Mesendoderm (in vitro differentiated cells): ENCODE results near the gene TTYH2.

ENCODE experiments used
- DNase-seq: peaks from one replicate; pipeline ENCODE4 v3.0.0; 2013
- H2AK5ac ChIP-seq: 2 replicates; pipeline ENCODE4 v1.6.1; 2013; ENCODE audit warnings: low read length, inconsistent platforms
- H2BK120ac ChIP-seq: 2 replicates; pipeline ENCODE4 v1.6.1; 2013; ENCODE audit warnings: low read depth, mild to moderate bottlenecking, low read length, moderate library complexity, mixed read lengths
- H2BK15ac ChIP-seq: replicated peaks from 2 replicates; pipeline ENCODE4 v1.6.1; 2013; ENCODE audit warnings: low read depth, mild to moderate bottlenecking, moderate library complexity
- H2BK5ac ChIP-seq: 2 replicates; pipeline ENCODE4 v1.6.1; 2013; ENCODE audit warnings: low read length, inconsistent platforms
- H3K18ac ChIP-seq: 2 replicates; pipeline ENCODE4 v1.6.1; 2013; ENCODE audit warnings: mild to moderate bottlenecking, low read length, mixed read lengths
- H3K23ac ChIP-seq: one replicate; pipeline ENCODE4 v1.6.1; 2013; ENCODE audit warnings: low read length
- H3K27ac ChIP-seq: 2 replicates; pipeline ENCODE4 v1.5.1; 2013; ENCODE audit warnings: low read depth, mild to moderate bottlenecking, inconsistent platforms, low read length, moderate library complexity
- H3K27me3 ChIP-seq: 2 replicates; pipeline ENCODE4 v1.6.1; 2013; ENCODE audit warnings: low read length, control low read depth, mild to moderate bottlenecking, inconsistent platforms; ENCODE audit not compliant: insufficient read depth, poor library complexity
- H3K36me3 ChIP-seq: 2 replicates; pipeline ENCODE4 v1.6.1; 2013; ENCODE audit warnings: low read length, inconsistent platforms; ENCODE audit not compliant: control insufficient read depth, insufficient read depth
- H3K4ac ChIP-seq: one replicate; pipeline ENCODE4 v1.6.1; 2013; ENCODE audit warnings: low read depth, mild to moderate bottlenecking, low read length, moderate library complexity
- H3K4me1 ChIP-seq: 2 replicates; pipeline ENCODE4 v1.6.1; 2013; ENCODE audit warnings: low read depth, low read length, inconsistent platforms; ENCODE audit not compliant: control insufficient read depth
- H3K4me2 ChIP-seq: 2 replicates; pipeline ENCODE4 v1.6.1; 2013; ENCODE audit warnings: low read length
- H3K4me3 ChIP-seq: 2 replicates; pipeline ENCODE4 v1.5.1; 2013; ENCODE audit warnings: mild to moderate bottlenecking, low read length
- H3K56ac ChIP-seq: one replicate; pipeline ENCODE4 v1.6.1; 2013; ENCODE audit warnings: low read length
- H3K79me1 ChIP-seq: 2 replicates; pipeline ENCODE4 v1.6.1; 2013; ENCODE audit warnings: low read length, inconsistent platforms
- H3K79me2 ChIP-seq: 2 replicates; pipeline ENCODE4 v1.6.1; 2013; ENCODE audit warnings: mild to moderate bottlenecking, low read length; ENCODE audit not compliant: control insufficient read depth, insufficient read depth
- H3K9ac ChIP-seq: 2 replicates; pipeline ENCODE4 v1.6.1; 2013; ENCODE audit warnings: low read length, inconsistent platforms
- H4K5ac ChIP-seq: one replicate; pipeline ENCODE4 v1.6.1; 2013; ENCODE audit warnings: low read length
- H4K8ac ChIP-seq: one replicate; pipeline ENCODE4 v1.6.1; 2013; ENCODE audit warnings: low read depth, mild to moderate bottlenecking, control low read depth, low read length, moderate library complexity
- WGBS: extraction: QIAGEN DNeasy Blood & Tissue Kit; methylation state at CpG from one replicate; pipeline ENCODE4 v1.1.7; 2013; ENCODE audit warnings: low lambda C conversion rate, missing lambda C conversion rate; ENCODE audit not compliant: insufficient coverage; ENCODE audit errors: extremely low coverage; 5-methylcytosine and 5-hydroxymethylcytosine counted together

Gene TTYH2

GRCh38 chr17:74223901-74224300, 10.5 kb downstream of the TTYH2 start:
- Histone ChIP-seq H2BK15ac (no peak overlapping the region), H3K79me2 (no peaks in the 10 kb centered on the region), H2BK5ac (no peak overlapping the region), H3K27me3 (no peaks in the 10 kb centered on the region), H3K18ac (no peak overlapping the region), H3K36me3 (no peaks in the 10 kb centered on the region), H2AK5ac (no peak overlapping the region), H3K4me1 (no peaks in the 10 kb centered on the region), H3K4me3 (no peak overlapping the region), H4K8ac (no peak overlapping the region), H3K9ac (no peak overlapping the region), H2BK120ac (no peak overlapping the region), H4K5ac (no peak overlapping the region), H3K56ac (no peak overlapping the region), H3K23ac (no peak overlapping the region), H3K4me2 (no peak overlapping the region), H3K79me1 (no peaks in the 10 kb centered on the region), H3K4ac (no peak overlapping the region), H3K27ac (no peak overlapping the region)
- no peak for DNase-seq
- WGBS = no CpG with 5 or more reads among the region's 14 CpGs

GRCh38 chr17:74224959-74225725, 11.8 kb downstream of the TTYH2 start:
- Histone ChIP-seq H4K5ac (no peak overlapping the region), H3K79me1 (no peaks in the 10 kb centered on the region), H3K56ac (no peak overlapping the region), H4K8ac (no peak overlapping the region), H3K4me1 (no peaks in the 10 kb centered on the region), H3K4ac (no peak overlapping the region), H3K4me3 (no peak overlapping the region), H3K9ac (no peak overlapping the region), H2BK5ac (no peak overlapping the region), H3K36me3 (no peaks in the 10 kb centered on the region), H2BK120ac (no peak overlapping the region), H3K23ac (no peak overlapping the region), H3K27ac (no peak overlapping the region), H2BK15ac (no peak overlapping the region), H3K79me2 (no peaks in the 10 kb centered on the region), H3K4me2 (no peak overlapping the region), H3K27me3 (no peaks in the 10 kb centered on the region), H3K18ac (no peak overlapping the region), H2AK5ac (no peak overlapping the region)
- WGBS = no CpG with 5 or more reads among the region's 20 CpGs
- no peak for DNase-seq

GRCh38 chr17:74226252-74226651, 12.9 kb downstream of the TTYH2 start:
- H3K36me3 ChIP-seq = no peaks in the 10 kb centered on the region
- no peak overlapping the region for H2AK5ac ChIP-seq
- WGBS = no CpG with 5 or more reads among the region's 6 CpGs
- H3K79me2 ChIP-seq = no peaks in the 10 kb centered on the region
- no peak overlapping the region for H3K56ac ChIP-seq
- H3K4ac ChIP-seq = no peak overlapping the region
- H3K27ac ChIP-seq = no peak overlapping the region
- no peak overlapping the region for H2BK120ac ChIP-seq
- H4K5ac ChIP-seq = no peak overlapping the region
- H3K27me3 ChIP-seq = no peaks in the 10 kb centered on the region
- no peak for DNase-seq
- H3K4me2 ChIP-seq = no peak overlapping the region
- no peak overlapping the region for H2BK5ac ChIP-seq
- no peak overlapping the region for H3K23ac ChIP-seq
- no peak overlapping the region for H3K4me3 ChIP-seq
- H2BK15ac ChIP-seq = no peak overlapping the region
- no peaks in the 10 kb centered on the region for H3K79me1 ChIP-seq
- no peak overlapping the region for H3K18ac ChIP-seq
- no peak overlapping the region for H3K9ac ChIP-seq
- H3K4me1 ChIP-seq = no peaks in the 10 kb centered on the region
- H4K8ac ChIP-seq = no peak overlapping the region

- H3K23ac ChIP-seq = no peak overlapping the region
- no peak overlapping the region for H4K5ac ChIP-seq
- no peak overlapping the region for H2BK120ac ChIP-seq
- H2BK5ac ChIP-seq = no peak overlapping the region
- no peak overlapping the region for H3K4me2 ChIP-seq
- H3K36me3 ChIP-seq = no peaks in the 10 kb centered on the region
- no peak overlapping the region for H3K4me3 ChIP-seq
- H4K8ac ChIP-seq = no peak overlapping the region
- no peak overlapping the region for H3K56ac ChIP-seq
- DNase-seq = no peak
- H3K4ac ChIP-seq = no peak overlapping the region
- H3K18ac ChIP-seq = no peak overlapping the region
- no peaks in the 10 kb centered on the region for H3K27me3 ChIP-seq
- H3K79me2 ChIP-seq = no peaks in the 10 kb centered on the region
- no peak overlapping the region for H3K9ac ChIP-seq
- WGBS = no CpG with 5 or more reads among the region's 10 CpGs
- no peak overlapping the region for H2BK15ac ChIP-seq
- H3K4me1 ChIP-seq = no peaks in the 10 kb centered on the region
- H3K27ac ChIP-seq = no peak overlapping the region
- no peaks in the 10 kb centered on the region for H3K79me1 ChIP-seq
- no peak overlapping the region for H2AK5ac ChIP-seq
These were observed 14.1 kb downstream of the TTYH2 start for GRCh38 chr17:74227271-74228080.

GRCh38 chr17:74228306-74228978, 15.1 kb downstream of the TTYH2 start:
- Histone ChIP-seq H2BK15ac (no peak overlapping the region), H3K4me3 (no peak overlapping the region), H3K27me3 (no peaks in the 10 kb centered on the region), H2BK5ac (no peak overlapping the region), H2AK5ac (no peak overlapping the region), H3K36me3 (no peaks in the 10 kb centered on the region), H3K9ac (no peak overlapping the region), H3K79me1 (no peaks in the 10 kb centered on the region), H3K79me2 (no peaks in the 10 kb centered on the region), H3K18ac (no peak overlapping the region), H3K23ac (no peak overlapping the region), H4K5ac (no peak overlapping the region), H3K27ac (no peak overlapping the region), H2BK120ac (no peak overlapping the region), H3K4me1 (no peaks in the 10 kb centered on the region), H3K4me2 (no peak overlapping the region), H3K56ac (no peak overlapping the region), H3K4ac (no peak overlapping the region), H4K8ac (no peak overlapping the region)
- no CpG with 5 or more reads among the region's 5 CpGs for WGBS
- DNase-seq = no peak
